Measurements from ENCODE around the gene EHBP1L1.

- TF ChIP-seq REST (tag by site-specific recombination; IDR thresholded peaks at IDR 0.05) (no peak), ZNF670 (tag by site-specific recombination; IDR thresholded peaks at IDR 0.05; ENCODE audit: low read depth) (no peak), CTCF (tag by site-specific recombination; IDR thresholded peaks at IDR 0.05) (no peak), ZNF76 (tag by site-specific recombination; IDR thresholded peaks at IDR 0.05; ENCODE audit: borderline replicate concordance, low read depth) (no peak), YY1 (tag by site-specific recombination; IDR thresholded peaks at IDR 0.05) (no peak)
Observed at GRCh38 chr11:65559951-65560537, 15.8 kb upstream of the EHBP1L1 start.
